H9 (cell line): ENCODE results near the gene ACADS. TPM values are rescaled to one million over a fixed set of nuclear protein-coding genes. Genes with fewer than 3 reads are reported as not detected.

ENCODE experiments used
- DNase-seq: peaks from one replicate; pipeline ENCODE4 v3.0.0-alpha.2; 2017
- H2AFZ ChIP-seq: one replicate; pipeline ENCODE4 v1.6.1; 2013; ENCODE audit warnings: mild to moderate bottlenecking, low read length, control low read depth, moderate library complexity
- H2AK5ac ChIP-seq: 2 replicates; pipeline ENCODE4 v1.6.1; 2013; ENCODE audit warnings: low read length, control low read depth, mixed read lengths; ENCODE audit not compliant: insufficient read length
- H2BK120ac ChIP-seq: one replicate; pipeline ENCODE4 v1.6.1; 2013; ENCODE audit warnings: low read depth, mild to moderate bottlenecking, low read length, control low read depth, inconsistent platforms; ENCODE audit not compliant: poor library complexity, severe bottlenecking
- H2BK12ac ChIP-seq: 2 replicates; pipeline ENCODE4 v1.6.1; 2013; ENCODE audit warnings: low read length, control low read depth, mixed read lengths, low read depth; ENCODE audit not compliant: insufficient read length
- H2BK15ac ChIP-seq: 2 replicates; pipeline ENCODE4 v1.6.1; 2013; ENCODE audit warnings: low read depth, low read length, control low read depth
- H2BK20ac ChIP-seq: one replicate; pipeline ENCODE4 v1.6.1; 2013; ENCODE audit warnings: low read depth, mild to moderate bottlenecking, low read length, control low read depth, inconsistent platforms; ENCODE audit not compliant: poor library complexity, severe bottlenecking
- H2BK5ac ChIP-seq: 2 replicates; pipeline ENCODE4 v1.6.1; 2013; ENCODE audit warnings: low read length, control low read depth, mixed read lengths; ENCODE audit not compliant: insufficient read length
- H3K14ac ChIP-seq: 2 replicates; pipeline ENCODE4 v1.6.1; 2013; ENCODE audit warnings: low read length, control low read depth; ENCODE audit not compliant: insufficient read depth
- H3K18ac ChIP-seq: 2 replicates; pipeline ENCODE4 v1.6.1; 2013; ENCODE audit warnings: low read depth, mild to moderate bottlenecking, mixed read lengths, low read length, control low read depth; ENCODE audit not compliant: insufficient read length
- H3K23ac ChIP-seq: 2 replicates; pipeline ENCODE4 v1.6.1; 2013; ENCODE audit warnings: low read length, control low read depth, mixed read lengths, low read depth; ENCODE audit not compliant: insufficient read length
- H3K23me2 ChIP-seq: 2 replicates; pipeline ENCODE4 v1.6.1; 2013; ENCODE audit warnings: low read depth, mild to moderate bottlenecking, mixed read lengths, low read length, control low read depth; ENCODE audit not compliant: insufficient read length, poor library complexity, severe bottlenecking
- H3K27ac ChIP-seq: 2 replicates; pipeline ENCODE4 v1.5.1; 2013; ENCODE audit warnings: low read length, control low read depth, mixed read lengths, low read depth; ENCODE audit not compliant: insufficient read length
- H3K27me3 ChIP-seq: 2 replicates; pipeline ENCODE4 v1.6.1; 2013; ENCODE audit warnings: low read length, control low read depth, inconsistent platforms; ENCODE audit not compliant: insufficient read depth
- H3K4ac ChIP-seq: 2 replicates; pipeline ENCODE4 v1.6.1; 2013; ENCODE audit warnings: low read depth, mild to moderate bottlenecking, control low read depth, inconsistent platforms, low read length, moderate library complexity
- H3K4me1 ChIP-seq: 2 replicates; pipeline ENCODE4 v1.6.1; 2013; ENCODE audit warnings: low read length, control low read depth, inconsistent platforms; ENCODE audit not compliant: insufficient read depth
- H3K4me2 ChIP-seq: 2 replicates; pipeline ENCODE4 v1.6.1; 2013; ENCODE audit warnings: low read length, control low read depth, mixed read lengths; ENCODE audit not compliant: insufficient read length, insufficient read depth
- H3K56ac ChIP-seq: 2 replicates; pipeline ENCODE4 v1.6.1; 2013; ENCODE audit warnings: low read depth, mild to moderate bottlenecking, mixed read lengths, low read length, control low read depth; ENCODE audit not compliant: insufficient read length
- H3K79me1 ChIP-seq: 2 replicates; pipeline ENCODE4 v1.6.1; 2013; ENCODE audit warnings: low read depth, mild to moderate bottlenecking, moderate library complexity, low read length, control low read depth, inconsistent platforms; ENCODE audit not compliant: insufficient read depth, poor library complexity, severe bottlenecking
- H3K79me2 ChIP-seq: 2 replicates; pipeline ENCODE4 v1.6.1; 2013; ENCODE audit warnings: low read length, control low read depth, inconsistent platforms; ENCODE audit not compliant: insufficient read depth
- H3K9ac ChIP-seq: 2 replicates; pipeline ENCODE4 v1.6.1; 2013; ENCODE audit warnings: low read length, control low read depth, mixed read lengths; ENCODE audit not compliant: insufficient read length; ENCODE audit errors: extremely low read depth
- H3K9me3 ChIP-seq: one replicate; pipeline ENCODE4 v1.6.1; 2013; ENCODE audit warnings: low read depth, low read length, inconsistent platforms; ENCODE audit not compliant: control insufficient read depth
- H3T11ph ChIP-seq: one replicate; pipeline ENCODE4 v1.6.1; 2013; ENCODE audit warnings: mild to moderate bottlenecking, low read length, control low read depth, inconsistent platforms
- H4K20me1 ChIP-seq: one replicate; pipeline ENCODE4 v1.6.1; 2013; ENCODE audit not compliant: control insufficient read depth, insufficient read length, insufficient read depth
- H4K5ac ChIP-seq: 2 replicates; pipeline ENCODE4 v1.6.1; 2013; ENCODE audit warnings: low read depth, mild to moderate bottlenecking, mixed read lengths, low read length, control low read depth; ENCODE audit not compliant: insufficient read length
- H4K8ac ChIP-seq: replicated peaks from 2 replicates; pipeline ENCODE4 v1.6.1; 2013; ENCODE audit warnings: low read length, control low read depth, mixed read lengths, low read depth; ENCODE audit not compliant: insufficient read length
- H4K91ac ChIP-seq: 2 replicates; pipeline ENCODE4 v1.6.1; 2013; ENCODE audit warnings: low read depth, mild to moderate bottlenecking, moderate library complexity, mixed read lengths, low read length, control low read depth; ENCODE audit not compliant: insufficient read length
- H3K27ac Mint-ChIP-seq, 3 experiments: 2 replicates in 2 of 3; 3 replicates in 1 of 3; pipeline ENCODE4 v1.8.0; 2020 to 2021; ENCODE audit warnings: mixed read lengths in 3 of 3, mild to moderate bottlenecking in 1 of 3, moderate library complexity in 1 of 3
- H3K27me3 Mint-ChIP-seq: 2 replicates; pipeline ENCODE4 v1.8.0; 2021; ENCODE audit warnings: low read depth, mild to moderate bottlenecking, moderate library complexity, mixed read lengths
- H3K36me3 Mint-ChIP-seq, 3 experiments: 2 replicates in 2 of 3; 3 replicates in 1 of 3; pipeline ENCODE4 v1.8.0; 2020 to 2021; ENCODE audit warnings: low read depth in 3 of 3, mixed read lengths in 3 of 3; ENCODE audit not compliant: insufficient read depth in 1 of 3
- H3K4me1 Mint-ChIP-seq, 2 experiments: 2 replicates each; pipeline ENCODE4 v1.8.0; 2020; ENCODE audit warnings: mixed read lengths in 2 of 2
- H3K4me3 Mint-ChIP-seq, 2 experiments: 2 replicates in 1 of 2; 3 replicates in 1 of 2; pipeline ENCODE4 v1.8.0; 2020 to 2021; ENCODE audit warnings: mild to moderate bottlenecking in 2 of 2, mixed read lengths in 2 of 2, moderate library complexity in 1 of 2
- H3K9me3 Mint-ChIP-seq, 2 experiments: 2 replicates in 1 of 2; 3 replicates in 1 of 2; pipeline ENCODE4 v1.8.0; 2020; ENCODE audit warnings: mild to moderate bottlenecking in 2 of 2, mixed read lengths in 2 of 2, moderate library complexity in 1 of 2
- CTCF ChIP-seq: fragments of 200-600 bp; sonication (generic); conservative IDR thresholded peaks from 3 replicates; pipeline ENCODE4 v1.8.0; 2021; ENCODE audit warnings: antibody characterized with exemption, mild to moderate bottlenecking
- WGBS: extraction: QIAGEN DNeasy Blood & Tissue Kit; methylation state at CpG from one replicate; pipeline ENCODE4 v1.1.7; 2013; ENCODE audit warnings: missing lambda C conversion rate, low lambda C conversion rate, mixed read lengths; ENCODE audit not compliant: insufficient read length; ENCODE audit errors: extremely low coverage; 5-methylcytosine and 5-hydroxymethylcytosine counted together
- total RNA-seq: library from RNA; stranded (reverse); gene quantifications from 2 replicates; pipeline ENCODE4 v1.2.1, GENCODE V29; 2021

The ACADS gene
- total RNA-seq, 1 experiment from 2014 or later = 8.3 TPM

DNA sequence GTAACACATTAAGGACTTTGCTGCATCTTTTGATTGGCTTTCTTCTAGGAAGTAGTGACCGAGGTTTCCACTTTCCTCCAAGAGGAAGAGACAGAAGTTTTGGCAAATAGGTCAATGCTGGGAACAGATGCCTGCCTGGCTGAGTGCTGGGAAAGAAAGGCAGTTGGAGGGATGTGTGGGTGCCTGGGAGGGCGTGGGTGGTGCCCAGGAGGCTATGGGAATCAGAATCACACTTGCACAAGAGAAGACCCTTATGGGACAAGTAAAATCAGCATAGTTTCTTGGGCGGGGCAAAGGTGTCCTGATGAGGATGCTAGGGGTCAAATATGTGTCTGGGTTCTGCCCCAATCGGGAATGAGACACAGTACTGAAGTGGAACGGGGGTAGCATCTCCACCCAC, 906 bp upstream of the ACADS start:
- peaks cover 7% of the 10 kb centered on the region; the same call in 1 of the 2 replicates for H3K27me3 Mint-ChIP-seq
- no peak overlapping the region for H3K14ac ChIP-seq
- TF ChIP-seq CTCF = no peak
- no peak overlapping the region for H2AK5ac ChIP-seq
- H2BK15ac ChIP-seq = no peak overlapping the region
- no peaks in the 10 kb centered on the region; a peak in 1 of 5 replicates for H3K9me3 Mint-ChIP-seq
- no peaks in the 10 kb centered on the region for H3K9me3 ChIP-seq
- no peak overlapping the region for H3K23ac ChIP-seq
- H2AFZ ChIP-seq = no peak overlapping the region
- no peak overlapping the region for H2BK20ac ChIP-seq
- no peaks in the 10 kb centered on the region for H3K79me1 ChIP-seq
- no peak overlapping the region for H2BK120ac ChIP-seq
- H3K56ac ChIP-seq = no peak overlapping the region
- H3K4me1 ChIP-seq = no peaks in the 10 kb centered on the region
- no peak overlapping the region for H3K4ac ChIP-seq
- H3K27ac Mint-ChIP-seq = no peak overlapping the region; a peak in 2 of 7 replicates
- no CpG with 5 or more reads among the region's 5 CpGs for WGBS
- no peak overlapping the region for H4K91ac ChIP-seq
- H3K4me2 ChIP-seq = peak overlapping the region; percentile 73
- H3K27me3 ChIP-seq = no peaks in the 10 kb centered on the region
- peaks cover 17 to 53% (median 50%) of the 10 kb centered on the region in 3 experiments for H3K36me3 Mint-ChIP-seq
- peaks cover 5% of the 10 kb centered on the region for H3K23me2 ChIP-seq
- no peak overlapping the region for H2BK12ac ChIP-seq
- peak overlapping the region; percentile 79 to 86 for H3K4me3 Mint-ChIP-seq
- no peak overlapping the region for H3K27ac ChIP-seq
- H4K5ac ChIP-seq = no peak overlapping the region
- H4K20me1 ChIP-seq = no peaks in the 10 kb centered on the region
- 0 out of 2 replicates have a peak, but pooled peaks cover 2% of the 10 kb centered on the region for H3K79me2 ChIP-seq
- H3K18ac ChIP-seq = no peak overlapping the region
- no peak overlapping the region for H3T11ph ChIP-seq
- DNase-seq = no peak
- no peak overlapping the region for H2BK5ac ChIP-seq
- H3K4me1 Mint-ChIP-seq = peaks cover 14 to 17% of the 10 kb centered on the region in 2 experiments
- no peak overlapping the region for H3K9ac ChIP-seq
- no peak overlapping the region for H4K8ac ChIP-seq
